ENCODE results near the gene BCAS3.
"Not testable (repeated sequence)": the region's sequence is repeated elsewhere in the genome, so short reads cannot be mapped to it uniquely, and the experiment has no call there.

BCAS3 gene

GRCh38 chr17:60971515-60972369 lies 294.1 kb downstream of the BCAS3 start:
- Histone ChIP-seq H3K27me3 (ENCODE audit: control insufficient read depth in 1 of 2, insufficient read depth in 2 of 2, low read length in 2 of 2) (no peaks in the 10 kb centered on the region), H3K9ac (ENCODE audit: low read length) (no peak overlapping the region), H3K27ac (ENCODE audit: low read depth, low read length) (no peak overlapping the region), H3K36me3 (ENCODE audit: insufficient read depth, low read length) (no peaks in the 10 kb centered on the region), H3K4me3 (ENCODE audit: low read depth in 1 of 2, low read length in 2 of 2) (no peak overlapping the region), H3K4me1 (ENCODE audit: insufficient read depth, low read length) (no peaks in the 10 kb centered on the region), H3K9me3 (ENCODE audit: low read length) (no peaks in the 10 kb centered on the region)

GRCh38 chr17:60976861-60977260 lies 299.2 kb downstream of the BCAS3 start:
- not testable (repeated sequence) for H3K27me3 ChIP-seq (ENCODE audit: control insufficient read depth in 1 of 2, insufficient read depth in 2 of 2, low read length in 2 of 2); H3K9ac ChIP-seq (ENCODE audit: low read length); H3K9me3 ChIP-seq (ENCODE audit: low read length); H3K36me3 ChIP-seq (ENCODE audit: insufficient read depth, low read length); H3K4me1 ChIP-seq (ENCODE audit: insufficient read depth, low read length); H3K4me3 ChIP-seq (ENCODE audit: low read depth in 1 of 2, low read length in 2 of 2); H3K27ac ChIP-seq (ENCODE audit: low read depth, low read length)

- Histone ChIP-seq H3K27ac (ENCODE audit: low read depth, low read length) (no peak overlapping the region), H3K9ac (ENCODE audit: low read length) (no peak overlapping the region), H3K27me3 (ENCODE audit: control insufficient read depth in 1 of 2, insufficient read depth in 2 of 2, low read length in 2 of 2) (no peaks in the 10 kb centered on the region), H3K9me3 (ENCODE audit: low read length) (no peaks in the 10 kb centered on the region), H3K36me3 (ENCODE audit: insufficient read depth, low read length) (no peaks in the 10 kb centered on the region), H3K4me3 (ENCODE audit: low read depth in 1 of 2, low read length in 2 of 2) (no peak overlapping the region), H3K4me1 (ENCODE audit: insufficient read depth, low read length) (no peaks in the 10 kb centered on the region)
These were observed 311.7 kb downstream of the BCAS3 start for GRCh38 chr17:60989379-60989778.

GRCh38 chr17:60989846-60990245 lies 312.2 kb downstream of the BCAS3 start:
- H3K27ac ChIP-seq (ENCODE audit: low read depth, low read length) = no peak overlapping the region
- H3K4me1 ChIP-seq (ENCODE audit: insufficient read depth, low read length) = no peaks in the 10 kb centered on the region
- no peak overlapping the region for H3K9ac ChIP-seq (ENCODE audit: low read length)
- H3K27me3 ChIP-seq (ENCODE audit: control insufficient read depth in 1 of 2, insufficient read depth in 2 of 2, low read length in 2 of 2) = no peaks in the 10 kb centered on the region
- H3K4me3 ChIP-seq (ENCODE audit: low read depth in 1 of 2, low read length in 2 of 2) = no peak overlapping the region
- H3K9me3 ChIP-seq (ENCODE audit: low read length) = no peaks in the 10 kb centered on the region
- H3K36me3 ChIP-seq (ENCODE audit: insufficient read depth, low read length) = no peaks in the 10 kb centered on the region

DNA sequence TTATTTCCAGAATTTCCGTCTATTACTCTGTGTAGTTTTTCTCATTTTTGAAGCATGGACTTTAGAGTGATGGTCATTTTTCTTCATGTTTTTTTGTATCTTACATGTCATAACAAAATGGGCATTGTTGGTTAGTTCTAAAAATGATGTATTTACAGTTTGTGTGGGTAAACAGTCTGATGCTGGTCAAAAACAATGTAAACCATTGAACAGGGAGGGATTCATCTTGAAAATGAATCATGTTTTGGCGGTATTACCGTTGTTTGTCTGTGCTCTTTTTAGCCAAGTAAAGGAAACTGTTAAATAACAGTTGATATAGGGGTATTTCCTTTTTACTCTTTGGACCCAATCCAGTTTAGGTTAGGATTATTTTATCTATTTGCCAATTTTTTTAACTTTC lies 315.8 kb downstream of the BCAS3 start:
- Histone ChIP-seq H3K9me3 (ENCODE audit: low read length) (no peaks in the 10 kb centered on the region), H3K9ac (ENCODE audit: low read length) (no peak overlapping the region), H3K27me3 (ENCODE audit: control insufficient read depth in 1 of 2, insufficient read depth in 2 of 2, low read length in 2 of 2) (no peaks in the 10 kb centered on the region)

GRCh38 chr17:60995680-60996079 lies 318.0 kb downstream of the BCAS3 start:
- Histone ChIP-seq H3K9ac (ENCODE audit: low read length) (no peak overlapping the region), H3K27me3 (ENCODE audit: control insufficient read depth in 1 of 2, insufficient read depth in 2 of 2, low read length in 2 of 2) (no peaks in the 10 kb centered on the region), H3K9me3 (ENCODE audit: low read length) (no peaks in the 10 kb centered on the region), H3K27ac (ENCODE audit: low read depth, low read length) (no peak overlapping the region), H3K36me3 (ENCODE audit: insufficient read depth, low read length) (no peaks in the 10 kb centered on the region), H3K4me3 (ENCODE audit: low read depth in 1 of 2, low read length in 2 of 2) (no peak overlapping the region), H3K4me1 (ENCODE audit: insufficient read depth, low read length) (no peaks in the 10 kb centered on the region)

More for the DNA sequence above, 315.8 kb downstream of the BCAS3 start:
- Histone ChIP-seq H3K4me1 (ENCODE audit: insufficient read depth, low read length) (no peaks in the 10 kb centered on the region), H3K36me3 (ENCODE audit: insufficient read depth, low read length) (no peaks in the 10 kb centered on the region), H3K27ac (ENCODE audit: low read depth, low read length) (no peak overlapping the region), H3K4me3 (ENCODE audit: low read depth in 1 of 2, low read length in 2 of 2) (no peak overlapping the region)

- H3K9me3 ChIP-seq (ENCODE audit: low read length) = no peaks in the 10 kb centered on the region
- H3K27ac ChIP-seq (ENCODE audit: low read depth, low read length) = no peak overlapping the region
- no peaks in the 10 kb centered on the region for H3K27me3 ChIP-seq (ENCODE audit: control insufficient read depth in 1 of 2, insufficient read depth in 2 of 2, low read length in 2 of 2)
- H3K4me3 ChIP-seq (ENCODE audit: low read depth in 1 of 2, low read length in 2 of 2) = no peak overlapping the region
- H3K36me3 ChIP-seq (ENCODE audit: insufficient read depth, low read length) = no peaks in the 10 kb centered on the region
- no peak overlapping the region for H3K9ac ChIP-seq (ENCODE audit: low read length)
- H3K4me1 ChIP-seq (ENCODE audit: insufficient read depth, low read length) = no peaks in the 10 kb centered on the region
These were observed 323.3 kb downstream of the BCAS3 start for GRCh38 chr17:61000911-61001310.

DNA sequence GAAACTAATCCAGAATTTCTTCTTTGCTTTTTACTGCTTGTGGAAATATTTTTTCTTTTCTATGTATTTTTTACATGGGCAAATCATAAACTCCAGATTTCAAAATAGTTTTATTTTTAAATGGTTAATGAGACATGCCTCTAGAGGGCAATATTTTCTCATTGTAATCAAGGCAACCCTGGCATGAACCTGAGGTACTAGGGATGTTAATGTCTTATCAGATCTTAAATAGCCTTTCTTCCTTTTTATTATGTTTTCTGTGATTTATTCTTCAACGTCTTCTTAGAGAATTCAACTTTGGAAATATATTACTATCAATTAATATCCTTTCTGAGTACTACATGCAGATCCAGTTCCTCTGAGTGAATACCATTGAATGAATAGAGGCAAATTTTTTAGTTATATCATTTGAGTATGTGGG lies 324.7 kb downstream of the BCAS3 start:
- Histone ChIP-seq H3K9ac (ENCODE audit: low read length) (no peak overlapping the region), H3K27ac (ENCODE audit: low read depth, low read length) (no peak overlapping the region), H3K36me3 (ENCODE audit: insufficient read depth, low read length) (no peaks in the 10 kb centered on the region), H3K4me3 (ENCODE audit: low read depth in 1 of 2, low read length in 2 of 2) (no peak overlapping the region), H3K27me3 (ENCODE audit: control insufficient read depth in 1 of 2, insufficient read depth in 2 of 2, low read length in 2 of 2) (no peaks in the 10 kb centered on the region), H3K4me1 (ENCODE audit: insufficient read depth, low read length) (no peaks in the 10 kb centered on the region), H3K9me3 (ENCODE audit: low read length) (no peaks in the 10 kb centered on the region)

DNA sequence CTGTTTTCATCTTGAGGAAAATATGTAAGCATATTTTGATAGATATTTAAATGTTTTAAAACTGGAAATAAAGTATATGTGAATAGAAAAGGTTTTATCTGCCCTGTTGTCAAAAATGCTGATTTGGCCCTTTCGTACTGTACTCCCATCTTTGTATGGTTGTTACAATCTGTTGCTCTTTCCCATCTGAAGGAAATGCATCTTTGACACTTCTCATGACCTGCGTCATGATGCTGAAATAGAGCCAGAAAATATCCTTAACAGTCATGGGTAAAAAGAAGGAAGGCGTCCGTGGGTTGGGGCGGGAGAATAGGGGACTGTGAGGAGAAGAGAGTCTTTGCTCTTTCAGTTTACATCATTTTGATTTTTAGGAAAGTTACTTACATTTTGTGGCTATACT lies 327.7 kb downstream of the BCAS3 start:
- Histone ChIP-seq H3K36me3 (ENCODE audit: insufficient read depth, low read length) (no peaks in the 10 kb centered on the region), H3K9ac (ENCODE audit: low read length) (no peak overlapping the region), H3K4me1 (ENCODE audit: insufficient read depth, low read length) (no peaks in the 10 kb centered on the region), H3K4me3 (ENCODE audit: low read depth in 1 of 2, low read length in 2 of 2) (no peak overlapping the region), H3K27ac (ENCODE audit: low read depth, low read length) (no peak overlapping the region), H3K9me3 (ENCODE audit: low read length) (no peaks in the 10 kb centered on the region), H3K27me3 (ENCODE audit: control insufficient read depth in 1 of 2, insufficient read depth in 2 of 2, low read length in 2 of 2) (no peaks in the 10 kb centered on the region)

- not testable (repeated sequence) for H3K9ac ChIP-seq (ENCODE audit: low read length); H3K4me1 ChIP-seq (ENCODE audit: insufficient read depth, low read length); H3K9me3 ChIP-seq (ENCODE audit: low read length); H3K4me3 ChIP-seq (ENCODE audit: low read depth in 1 of 2, low read length in 2 of 2); H3K36me3 ChIP-seq (ENCODE audit: insufficient read depth, low read length); H3K27me3 ChIP-seq (ENCODE audit: control insufficient read depth in 1 of 2, insufficient read depth in 2 of 2, low read length in 2 of 2); H3K27ac ChIP-seq (ENCODE audit: low read depth, low read length)
These were observed 328.3 kb downstream of the BCAS3 start for GRCh38 chr17:61005958-61006357.

DNA sequence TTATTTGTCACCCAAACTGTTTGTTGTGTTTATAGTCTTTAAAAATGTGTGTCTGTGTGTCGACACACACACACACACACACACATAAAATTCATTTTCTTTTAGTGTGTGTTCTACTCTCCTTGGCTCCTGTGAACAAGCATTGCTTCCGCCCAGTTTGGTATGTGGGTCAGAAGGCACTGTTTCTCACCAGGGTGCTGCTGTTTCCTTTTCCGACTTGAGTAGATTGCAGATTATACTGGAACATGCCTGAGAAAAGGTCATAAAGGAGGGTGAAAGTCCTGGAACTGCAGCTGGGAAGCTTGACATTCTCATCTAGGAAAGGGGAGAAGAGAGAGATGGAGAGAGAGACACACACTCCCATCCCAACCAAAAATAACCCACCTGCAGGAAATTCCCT lies 330.3 kb downstream of the BCAS3 start:
- no peaks in the 10 kb centered on the region for H3K27me3 ChIP-seq (ENCODE audit: control insufficient read depth in 1 of 2, insufficient read depth in 2 of 2, low read length in 2 of 2)
- no peak overlapping the region for H3K4me3 ChIP-seq (ENCODE audit: low read depth in 1 of 2, low read length in 2 of 2)
- no peak overlapping the region for H3K27ac ChIP-seq (ENCODE audit: low read depth, low read length)
- H3K4me1 ChIP-seq (ENCODE audit: insufficient read depth, low read length) = no peaks in the 10 kb centered on the region
- H3K36me3 ChIP-seq (ENCODE audit: insufficient read depth, low read length) = no peaks in the 10 kb centered on the region
- no peaks in the 10 kb centered on the region for H3K9me3 ChIP-seq (ENCODE audit: low read length)
- no peak overlapping the region for H3K9ac ChIP-seq (ENCODE audit: low read length)

GRCh38 chr17:61009663-61010062 lies 332.0 kb downstream of the BCAS3 start:
- Histone ChIP-seq H3K36me3 (ENCODE audit: insufficient read depth, low read length) (no peaks in the 10 kb centered on the region), H3K4me1 (ENCODE audit: insufficient read depth, low read length) (no peaks in the 10 kb centered on the region), H3K27me3 (ENCODE audit: control insufficient read depth in 1 of 2, insufficient read depth in 2 of 2, low read length in 2 of 2) (no peaks in the 10 kb centered on the region), H3K9me3 (ENCODE audit: low read length) (no peaks in the 10 kb centered on the region), H3K9ac (ENCODE audit: low read length) (no peak overlapping the region), H3K4me3 (ENCODE audit: low read depth in 1 of 2, low read length in 2 of 2) (no peak overlapping the region), H3K27ac (ENCODE audit: low read depth, low read length) (no peak overlapping the region)
